Sigmoid colon (tissue), 3 donors: ENCODE results near the gene PHB1.

Experiments
- POLR2A ChIP-seq, 2 donors: fragments of 450-650 bp; IDR thresholded peaks; one replicate each; pipeline ENCODE4 v1.6.1; 2016; ENCODE audit warnings: antibody characterized with exemption in 2 of 2, mild to moderate bottlenecking in 2 of 2, moderate library complexity in 2 of 2
- TF ChIP-seq, protein P1 (sequence below), 4 experiments: fragments of 450-650 bp in 3 of 4; fragments of 200-600 bp in 1 of 4; IDR thresholded peaks; one replicate each; pipeline ENCODE4 v1.5.1; 2016 to 2019; ENCODE audit warnings: antibody characterized with exemption in 4 of 4, mild to moderate bottlenecking in 3 of 4, moderate library complexity in 2 of 4

DNA sequence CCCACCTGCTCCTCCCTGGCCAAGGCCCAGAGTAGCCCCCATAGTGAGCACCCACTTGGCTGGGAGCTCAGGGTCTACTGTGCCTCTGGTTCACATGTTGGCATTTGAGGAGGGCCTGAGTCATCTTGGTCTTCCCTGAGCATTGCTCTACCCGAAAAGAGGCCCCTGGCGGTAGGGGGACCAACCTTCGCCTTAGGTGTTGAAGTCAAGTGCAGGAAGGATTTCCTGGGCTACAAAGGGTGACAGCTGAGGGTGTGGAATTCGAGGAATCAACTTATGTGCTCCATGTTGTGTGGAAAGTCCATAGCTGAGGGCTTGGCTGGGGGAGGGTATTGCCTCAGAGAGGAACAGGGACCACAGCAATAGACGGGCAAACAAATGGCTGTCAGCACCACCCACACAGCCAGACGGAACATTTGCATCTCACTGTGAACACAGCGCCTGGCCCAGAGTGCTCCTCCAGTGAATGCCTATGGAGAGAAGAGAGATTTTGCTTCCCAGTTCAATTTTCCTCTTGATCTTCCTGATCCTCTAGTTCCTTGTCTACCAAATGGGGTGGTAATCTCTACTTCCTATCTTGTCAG is 44.8 kb upstream of the PHB1 start:
- TF ChIP-seq, protein P1, sequence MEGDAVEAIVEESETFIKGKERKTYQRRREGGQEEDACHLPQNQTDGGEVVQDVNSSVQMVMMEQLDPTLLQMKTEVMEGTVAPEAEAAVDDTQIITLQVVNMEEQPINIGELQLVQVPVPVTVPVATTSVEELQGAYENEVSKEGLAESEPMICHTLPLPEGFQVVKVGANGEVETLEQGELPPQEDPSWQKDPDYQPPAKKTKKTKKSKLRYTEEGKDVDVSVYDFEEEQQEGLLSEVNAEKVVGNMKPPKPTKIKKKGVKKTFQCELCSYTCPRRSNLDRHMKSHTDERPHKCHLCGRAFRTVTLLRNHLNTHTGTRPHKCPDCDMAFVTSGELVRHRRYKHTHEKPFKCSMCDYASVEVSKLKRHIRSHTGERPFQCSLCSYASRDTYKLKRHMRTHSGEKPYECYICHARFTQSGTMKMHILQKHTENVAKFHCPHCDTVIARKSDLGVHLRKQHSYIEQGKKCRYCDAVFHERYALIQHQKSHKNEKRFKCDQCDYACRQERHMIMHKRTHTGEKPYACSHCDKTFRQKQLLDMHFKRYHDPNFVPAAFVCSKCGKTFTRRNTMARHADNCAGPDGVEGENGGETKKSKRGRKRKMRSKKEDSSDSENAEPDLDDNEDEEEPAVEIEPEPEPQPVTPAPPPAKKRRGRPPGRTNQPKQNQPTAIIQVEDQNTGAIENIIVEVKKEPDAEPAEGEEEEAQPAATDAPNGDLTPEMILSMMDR (IDR thresholded peaks at IDR 0.05): no peak
- TF ChIP-seq POLR2A (IDR thresholded peaks at IDR 0.05): no peak
